Testis (tissue), 3 donors: Measurements from ENCODE around the gene FHL3. TPM values are rescaled to one million over a fixed set of nuclear protein-coding genes. Genes with fewer than 3 reads are reported as not detected.
"Not testable (repeated sequence)": the region's sequence is repeated elsewhere in the genome, so short reads cannot be mapped to it uniquely, and the experiment has no call there.

ENCODE experiments used
- DNase-seq: peaks from one replicate; pipeline ENCODE4 v3.0.0-alpha.2; 2019
- H3K27ac ChIP-seq, 2 donors: fragments of 200-600 bp; sonication (generic); one replicate each; pipeline ENCODE4 v1.5.1; 2019
- H3K27me3 ChIP-seq: fragments of 200-600 bp; sonication (generic); one replicate; pipeline ENCODE4 v1.5.1; 2019
- H3K36me3 ChIP-seq: fragments of 200-600 bp; sonication (generic); one replicate; pipeline ENCODE4 v1.5.1; 2017; ENCODE audit warnings: low read depth; ENCODE audit errors: missing control alignments
- H3K4me1 ChIP-seq: fragments of 200-600 bp; sonication (generic); one replicate; pipeline ENCODE4 v1.5.1; 2019
- H3K4me3 ChIP-seq, 2 donors: fragments of 200-600 bp; sonication (generic); one replicate each; pipeline ENCODE4 v1.5.1; 2017 to 2019
- H3K9me3 ChIP-seq: fragments of 200-600 bp; sonication (generic); one replicate; pipeline ENCODE4 v1.5.1; 2017
- CTCF ChIP-seq, 3 experiments: fragments of 450-650 bp in 2 of 3; fragments of 200-600 bp in 1 of 3; sonication (generic) in 1 of 3; IDR thresholded peaks; one replicate each; pipeline ENCODE4 v1.5.1; 2016 to 2019; ENCODE audit warnings: antibody characterized with exemption in 3 of 3, mild to moderate bottlenecking in 2 of 3, moderate library complexity in 1 of 3
- POLR2A ChIP-seq: fragments of 450-650 bp; IDR thresholded peaks from one replicate; pipeline ENCODE4 v1.6.1; 2017; ENCODE audit warnings: antibody characterized with exemption, mild to moderate bottlenecking, moderate library complexity
- WGBS, 2 donors: methylation state at CpG; one replicate each; pipeline ENCODE4 v1.1.5; 2018; 5-methylcytosine and 5-hydroxymethylcytosine counted together
- intact Hi-C: fragments of 100-400 bp; cut with DNase I; formaldehyde crosslinking; loops from one replicate; pipeline ENCODE4 v1.15.1; 2023; ENCODE audit warnings: low total_unique reads
- polyA plus RNA-seq: library from polyadenylated mRNA; stranded (reverse); fragments of 350-450 nt; fragmentation: Illumina TruSeq; extraction: RNeasy Lipid Tissue Mini Kit (QIAGEN cat#74804); gene quantifications from one replicate; pipeline ENCODE4 v1.2.3, GENCODE V29; 2014; ENCODE audit warnings: low read depth, low replicate concordance; ENCODE audit not compliant: insufficient read depth
- total RNA-seq, 2 donors: library from RNA; depleted of rRNA; stranded (reverse); fragments of >200 nt; gene quantifications; one replicate each; pipeline ENCODE4 v1.2.3, GENCODE V29; 2016

FHL3 gene
- total and polyA plus RNA-seq, 3 donors from 2014 or later: 20.7 to 28.7 (median 21.3) TPM

- WGBS, 2 donors: 79 to 94% methylated on average over 4 of the region's 4 CpGs
- Histone ChIP-seq H3K9me3 (no peaks in the 10 kb centered on the region), H3K4me3 (no peak overlapping the region), H3K27me3 (no peaks in the 10 kb centered on the region), H3K27ac (no peak overlapping the region), H3K4me1 (no peaks in the 10 kb centered on the region), H3K36me3 (no peaks in the 10 kb centered on the region)
- DNase-seq: no peak
- intact Hi-C loops: no loop called here
- TF ChIP-seq POLR2A (no peak), CTCF (IDR thresholded peaks at IDR 0.05) (no peak)
Observed at GRCh38 chr1:37965301-37965700, 40.0 kb downstream of the FHL3 start.

- 80 to 94% methylated on average over 12 of the region's 12 CpGs for WGBS, 2 donors
- H3K36me3 ChIP-seq, intact Hi-C loops: not testable (repeated sequence)
Observed at GRCh38 chr1:37964106-37964505, 41.2 kb downstream of the FHL3 start.

GRCh38 chr1:37958690-37959089 lies 46.6 kb downstream of the FHL3 start:
- WGBS, 2 donors: 87 to 94% methylated on average over 2 of the region's 2 CpGs
- DNase-seq: no peak
- Histone ChIP-seq H3K27me3 (no peaks in the 10 kb centered on the region), H3K9me3 (no peaks in the 10 kb centered on the region), H3K27ac (no peak overlapping the region), H3K4me3 (no peak overlapping the region), H3K36me3 (no peaks in the 10 kb centered on the region), H3K4me1 (no peaks in the 10 kb centered on the region)
- intact Hi-C loops: no loop called here
- TF ChIP-seq POLR2A (no peak), CTCF (IDR thresholded peaks at IDR 0.05) (no peak)

More at GRCh38 chr1:37964106-37964505, 41.2 kb downstream of the FHL3 start:
- H3K27me3 ChIP-seq, H3K4me3 ChIP-seq, H3K9me3 ChIP-seq, H3K4me1 ChIP-seq, H3K27ac ChIP-seq, DNase-seq: not testable (repeated sequence)

- intact Hi-C loops: no loop called here
- H3K36me3 ChIP-seq: no peaks in the 10 kb centered on the region
- no peaks in the 10 kb centered on the region for H3K9me3 ChIP-seq
- H3K4me1 ChIP-seq: no peaks in the 10 kb centered on the region
- no peak overlapping the region for H3K4me3 ChIP-seq
- no peak for DNase-seq
- no peak overlapping the region for H3K27ac ChIP-seq
- H3K27me3 ChIP-seq: no peaks in the 10 kb centered on the region
- no peak for TF ChIP-seq POLR2A
- no peak for TF ChIP-seq CTCF (IDR thresholded peaks at IDR 0.05)
- 68 to 77% methylated on average over 3 of the region's 3 CpGs for WGBS, 2 donors
Observed at GRCh38 chr1:37955685-37956084, 49.6 kb downstream of the FHL3 start.

GRCh38 chr1:37954316-37954971 lies 50.9 kb downstream of the FHL3 start:
- H3K27me3 ChIP-seq: no peaks in the 10 kb centered on the region
- intact Hi-C loops: no loop called here
- no peak overlapping the region for H3K27ac ChIP-seq
- no peak for DNase-seq
- no peak overlapping the region for H3K4me3 ChIP-seq
- no peaks in the 10 kb centered on the region for H3K9me3 ChIP-seq
- TF ChIP-seq POLR2A (no peak), CTCF (IDR thresholded peaks at IDR 0.05) (no peak)
- no peaks in the 10 kb centered on the region for H3K4me1 ChIP-seq
- WGBS, 2 donors: 77 to 79% methylated on average over 3 of the region's 3 CpGs
- no peaks in the 10 kb centered on the region for H3K36me3 ChIP-seq
